ENCODE measurements around the gene GSK3A. TPM values are rescaled to one million over a fixed set of nuclear protein-coding genes. Genes with fewer than 3 reads are reported as not detected.

Gene GSK3A
- total RNA-seq, 4 donors from 2014 or later: 24.7 to 34.5 (median 28.3) TPM

GRCh38 chr19:42289556-42290041 lies 47.2 kb upstream of the GSK3A start:
- TF ChIP-seq POLR2A (IDR thresholded peaks at IDR 0.05): no peak
- TF ChIP-seq EP300 (IDR thresholded peaks at IDR 0.05): no peak
- TF ChIP-seq CTCF (IDR thresholded peaks at IDR 0.05): no peak
- H3K4me3 ChIP-seq: no peak overlapping the region
- H3K27me3 ChIP-seq: no peaks in the 10 kb centered on the region
- DNase-seq (ENCODE audit: low spot score in 2 of 2): no peak
- peaks cover 0 to 78% (median 35%) of the 10 kb centered on the region in 3 donors for H3K36me3 ChIP-seq
- H3K27ac ChIP-seq: no peak overlapping the region
- WGBS, 2 donors: 78 to 81% methylated on average over 8 of the region's 8 CpGs
- peaks cover 0 to 24% (median 21%) of the 10 kb centered on the region in 4 donors for H3K4me1 ChIP-seq
- no peaks in the 10 kb centered on the region for H3K9me3 ChIP-seq

GRCh38 chr19:42288881-42289555 lies 46.6 kb upstream of the GSK3A start:
- 85% methylated on average over 19 to 22 of the region's 22 CpGs for WGBS, 2 donors
- peaks cover 0 to 25% (median 21%) of the 10 kb centered on the region in 4 donors for H3K4me1 ChIP-seq
- no peaks in the 10 kb centered on the region for H3K27me3 ChIP-seq
- H3K36me3 ChIP-seq: peaks cover 0 to 73% (median 34%) of the 10 kb centered on the region in 3 donors
- H3K27ac ChIP-seq: no peak overlapping the region
- H3K4me3 ChIP-seq: no peak overlapping the region
- no peak for DNase-seq (ENCODE audit: low spot score in 2 of 2)
- H3K9me3 ChIP-seq: no peaks in the 10 kb centered on the region
- no peak for TF ChIP-seq POLR2A (IDR thresholded peaks at IDR 0.05)
- no peak for TF ChIP-seq EP300 (IDR thresholded peaks at IDR 0.05)
- no peak for TF ChIP-seq CTCF (IDR thresholded peaks at IDR 0.05)

GRCh38 chr19:42288387-42288786 lies 46.0 kb upstream of the GSK3A start:
- no peak for TF ChIP-seq EP300 (IDR thresholded peaks at IDR 0.05)
- TF ChIP-seq CTCF (IDR thresholded peaks at IDR 0.05): no peak
- TF ChIP-seq POLR2A (IDR thresholded peaks at IDR 0.05): no peak
- WGBS, 2 donors: 69 to 82% methylated on average over 4 of the region's 4 CpGs
- Histone ChIP-seq H3K4me1 (peaks cover 0 to 27% (median 21%) of the 10 kb centered on the region in 4 donors), H3K27ac (no peak overlapping the region), H3K36me3 (peaks cover 0 to 66% (median 28%) of the 10 kb centered on the region in 3 donors), H3K9me3 (no peaks in the 10 kb centered on the region), H3K4me3 (no peak overlapping the region), H3K27me3 (no peaks in the 10 kb centered on the region)
- no peak for DNase-seq (ENCODE audit: low spot score in 2 of 2)

GRCh38 chr19:42287827-42288107 lies 45.4 kb upstream of the GSK3A start:
- no peak for DNase-seq (ENCODE audit: low spot score in 2 of 2)
- 87 to 88% methylated on average over 10 of the region's 10 CpGs for whole genome bisulfite sequencing, 2 donors
- TF ChIP-seq CTCF (IDR thresholded peaks at IDR 0.05) (no peak), EP300 (IDR thresholded peaks at IDR 0.05) (no peak), POLR2A (IDR thresholded peaks at IDR 0.05) (no peak)
- Histone ChIP-seq H3K9me3 (no peaks in the 10 kb centered on the region), H3K4me3 (no peak overlapping the region), H3K27me3 (no peaks in the 10 kb centered on the region), H3K36me3 (peaks cover 0 to 60% (median 28%) of the 10 kb centered on the region in 3 donors), H3K4me1 (peaks cover 0 to 33% (median 28%) of the 10 kb centered on the region in 4 donors), H3K27ac (no peak overlapping the region)

- peak overlapping the region; percentile 72 to 96 (median 92) for H3K27ac ChIP-seq
Observed at GRCh38 chr19:42287017-42287826, 44.8 kb upstream of the GSK3A start.

More at GRCh38 chr19:42287017-42287826, 44.8 kb upstream of the GSK3A start:
- no peaks in the 10 kb centered on the region for H3K27me3 ChIP-seq
- H3K9me3 ChIP-seq: no peaks in the 10 kb centered on the region
- WGBS, 2 donors: 80 to 84% methylated on average over 15 to 30 of the region's 30 CpGs
- no peak overlapping the region for H3K4me3 ChIP-seq
- no peak for DNase-seq (ENCODE audit: low spot score in 2 of 2)
- TF ChIP-seq POLR2A (IDR thresholded peaks at IDR 0.05) (no peak), CTCF (IDR thresholded peaks at IDR 0.05) (no peak), EP300 (IDR thresholded peaks at IDR 0.05) (no peak)
- peaks cover 3 to 38% (median 33%) of the 10 kb centered on the region in 4 donors for H3K4me1 ChIP-seq
- peaks cover 0 to 55% (median 28%) of the 10 kb centered on the region in 3 donors for H3K36me3 ChIP-seq
